WTC11 (cell line): ENCODE data around the gene FOXB2.

Experiments used
- CTCF ChIP-seq: fragments of 200-600 bp; IDR thresholded peaks from 2 replicates; pipeline ENCODE4 v1.8.0; 2022; ENCODE audit warnings: antibody characterized with exemption
- E2F1 ChIP-seq: sonication (generic); formaldehyde crosslinking; IDR thresholded peaks from 2 replicates; pipeline ENCODE4 v1.8.0; 2022; ENCODE audit warnings: mild to moderate bottlenecking, missing genetic modification reagents
- IRF1 ChIP-seq: sonication (generic); formaldehyde crosslinking; IDR thresholded peaks from 2 replicates; pipeline ENCODE4 v1.8.0; 2023; ENCODE audit warnings: missing genetic modification reagents
- MXD4 ChIP-seq: fragments of 250-450 bp; sonication (Bioruptor Pico); IDR thresholded peaks from 2 replicates; pipeline ENCODE4 v1.8.0; 2021; ENCODE audit warnings: mild to moderate bottlenecking, moderate library complexity, borderline replicate concordance
- NFYB ChIP-seq: sonication (generic); formaldehyde crosslinking; conservative IDR thresholded peaks from 2 replicates; pipeline ENCODE4 v1.8.0; 2022; ENCODE audit warnings: low read depth, missing genetic modification reagents
- NR3C1 ChIP-seq: sonication (generic); formaldehyde crosslinking; conservative IDR thresholded peaks from 2 replicates; pipeline ENCODE4 v1.8.1; 2023; ENCODE audit warnings: low read depth, mild to moderate bottlenecking, missing genetic modification reagents
- SP1 ChIP-seq: sonication (generic); formaldehyde crosslinking; conservative IDR thresholded peaks from 2 replicates; pipeline ENCODE4 v1.8.1; 2022; ENCODE audit warnings: missing genetic modification reagents

- TF ChIP-seq CTCF (no peak), NR3C1 (no peak), NFYB (CRISPR knock-in tag) (no peak), IRF1 (no peak), E2F1 (CRISPR knock-in tag) (no peak), SP1 (CRISPR knock-in tag) (no peak), MXD4 (CRISPR knock-in tag) (no peak)
These were observed 553 bp upstream of the FOXB2 start for GRCh38 chr9:77018969-77019235.
